Ascending aorta (tissue), 2 donors: ENCODE results near the gene WDR54. TPM values are rescaled to one million over a fixed set of nuclear protein-coding genes. Genes with fewer than 3 reads are reported as not detected.
"Not testable (repeated sequence)": the region's sequence is repeated elsewhere in the genome, so short reads cannot be mapped to it uniquely, and the experiment has no call there.

ENCODE experiments used
- DNase-seq, 2 donors: peaks; one replicate each; pipeline ENCODE4 v3.0.0-alpha.2; 2019; ENCODE audit warnings: low spot score in 2 of 2
- H3K27ac ChIP-seq, 2 donors: fragments of 200-600 bp; sonication (generic); one replicate each; pipeline ENCODE4 v1.5.1; 2016 to 2017; ENCODE audit warnings: mild to moderate bottlenecking in 1 of 2
- H3K27me3 ChIP-seq: fragments of 200-600 bp; sonication (generic); one replicate; pipeline ENCODE4 v1.5.1; 2017
- H3K36me3 ChIP-seq, 2 donors: fragments of 200-600 bp; sonication (generic); one replicate each; pipeline ENCODE4 v1.5.1; 2016
- H3K4me1 ChIP-seq, 2 donors: fragments of 200-600 bp; sonication (generic); one replicate each; pipeline ENCODE4 v1.5.1; 2016 to 2017; ENCODE audit warnings: mild to moderate bottlenecking in 1 of 2
- H3K4me3 ChIP-seq, 2 donors: fragments of 200-600 bp; sonication (generic); one replicate each; pipeline ENCODE4 v1.5.1; 2016 to 2017; ENCODE audit warnings: mild to moderate bottlenecking in 1 of 2
- H3K9me3 ChIP-seq, 2 donors: fragments of 200-600 bp; sonication (generic); one replicate each; pipeline ENCODE4 v1.5.1; 2016
- CTCF ChIP-seq, 3 experiments: fragments of 200-600 bp in 2 of 3; fragments of 450-650 bp in 1 of 3; sonication (generic) in 2 of 3; IDR thresholded peaks; one replicate each; pipeline ENCODE4 v1.5.1; 2016 to 2019; ENCODE audit warnings: antibody characterized with exemption in 3 of 3, mild to moderate bottlenecking in 1 of 3, moderate library complexity in 1 of 3
- intact Hi-C: fragments of 100-400 bp; cut with DNase I; formaldehyde crosslinking; loops from one replicate; pipeline ENCODE4 v1.15.1; 2023
- total RNA-seq: library from RNA; depleted of rRNA; stranded (reverse); fragments of >200 nt; gene quantifications from one replicate; pipeline ENCODE4 v1.1.0, GENCODE V29; 2016

Gene WDR54
- total RNA-seq, 1 donor from 2014 or later: 5.5 TPM

- H3K36me3 ChIP-seq: no peaks in the 10 kb centered on the region
- peak within 1 kb of the TSS; percentile 77 to 86 for H3K27ac ChIP-seq
- H3K4me1 ChIP-seq: peaks cover 12 to 30% of the 10 kb centered on the region in 2 donors
- H3K4me3 ChIP-seq: peak within 1 kb of the TSS; percentile 68
- no peak for DNase-seq
- no peaks in the 10 kb centered on the region for H3K27me3 ChIP-seq
- H3K9me3 ChIP-seq: no peaks in the 10 kb centered on the region
- intact Hi-C loops: no loop called here
- TF ChIP-seq CTCF (IDR thresholded peaks at IDR 0.05): no peak
These were observed 20.4 kb downstream of the WDR54 start, which contains the start of gene RTKN for GRCh38 chr2:74441690-74442482. TSS of gene RTKN (minus strand) at chr2:74441937. CDS start at chr2:74441816, 121 bp downstream.

- H3K27me3 ChIP-seq, H3K36me3 ChIP-seq, H3K27ac ChIP-seq, DNase-seq, intact Hi-C loops, H3K9me3 ChIP-seq: not testable (repeated sequence)
- peaks cover 12 to 30% of the 10 kb centered on the region in 2 donors for H3K4me1 ChIP-seq
- peak overlapping the region; percentile 68 for H3K4me3 ChIP-seq
These were observed 21.2 kb downstream of the WDR54 start for GRCh38 chr2:74442483-74443297.

- no peak overlapping the region for H3K27ac ChIP-seq
- no peak for TF ChIP-seq CTCF (IDR thresholded peaks at IDR 0.05)
- H3K4me3 ChIP-seq: no peak overlapping the region
- peaks cover 9 to 22% of the 10 kb centered on the region in 2 donors for H3K4me1 ChIP-seq
- H3K9me3 ChIP-seq: no peaks in the 10 kb centered on the region
- no peaks in the 10 kb centered on the region for H3K36me3 ChIP-seq
- intact Hi-C loops: no loop called here
- H3K27me3 ChIP-seq: no peaks in the 10 kb centered on the region
- DNase-seq: no peak
These were observed 23.2 kb downstream of the WDR54 start for GRCh38 chr2:74444498-74445318.

GRCh38 chr2:74447230-74447999 lies 25.9 kb downstream of the WDR54 start:
- Histone ChIP-seq H3K9me3 (no peaks in the 10 kb centered on the region), H3K27ac (no peak overlapping the region), H3K36me3 (no peaks in the 10 kb centered on the region), H3K4me3 (no peak overlapping the region), H3K4me1 (peaks cover 0 to 2% of the 10 kb centered on the region in 2 donors), H3K27me3 (no peaks in the 10 kb centered on the region)
- intact Hi-C loops: no loop called here
- no peak for DNase-seq
- TF ChIP-seq CTCF (IDR thresholded peaks at IDR 0.05): no peak

- no peak overlapping the region for H3K4me3 ChIP-seq
- TF ChIP-seq CTCF (IDR thresholded peaks at IDR 0.05): no peak
- no peak for DNase-seq
- H3K4me1 ChIP-seq: peaks cover 0 to 2% of the 10 kb centered on the region in 2 donors
- H3K36me3 ChIP-seq: no peaks in the 10 kb centered on the region
- H3K27me3 ChIP-seq: no peaks in the 10 kb centered on the region
- intact Hi-C loops: no loop called here
- no peaks in the 10 kb centered on the region for H3K9me3 ChIP-seq
- no peak overlapping the region for H3K27ac ChIP-seq
These were observed 27.2 kb downstream of the WDR54 start for GRCh38 chr2:74448771-74449170.
